ENCODE results near the gene REM1. TPM values are rescaled to one million over a fixed set of nuclear protein-coding genes. Genes with fewer than 3 reads are reported as not detected.

The REM1 gene
- total RNA-seq, 1 experiment from 2014 or later, result not detected

DNA sequence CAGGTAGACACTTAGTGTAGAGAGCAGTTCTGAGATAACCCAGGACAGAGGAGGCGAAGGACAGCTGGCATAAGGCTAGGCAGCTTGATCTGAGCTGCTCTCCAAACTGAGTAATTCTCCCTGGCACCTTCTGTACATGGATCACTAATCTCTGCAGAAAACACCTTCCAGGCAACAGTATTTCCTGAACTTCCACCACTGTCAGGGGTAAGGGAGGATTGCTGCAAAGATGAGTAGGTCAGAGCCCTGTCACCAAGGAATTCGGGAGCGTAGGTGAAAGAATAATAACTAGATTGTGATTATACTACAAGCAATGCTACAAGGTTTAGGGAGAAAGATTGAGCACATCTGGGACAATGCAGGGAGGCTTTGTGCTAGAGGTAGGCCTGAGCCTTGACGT, 41.1 kb downstream of the REM1 start:
- H3K9me3 ChIP-seq (ENCODE audit: control insufficient read depth, low read depth, low read length), result no peaks in the 10 kb centered on the region
- H2BK120ac ChIP-seq (ENCODE audit: low read depth, low read length, poor library complexity, severe bottlenecking), result no peak overlapping the region
- no peak overlapping the region for H2AK5ac ChIP-seq (ENCODE audit: insufficient read length, low read length)
- no peak overlapping the region for H3K4me3 Mint-ChIP-seq
- peaks cover 3% of the 10 kb centered on the region; the same call in 1 of the 2 replicates for H3K27me3 Mint-ChIP-seq (ENCODE audit: low read depth)
- H4K91ac ChIP-seq (ENCODE audit: insufficient read length, low read depth, low read length), result no peak overlapping the region
- no peak overlapping the region for H4K8ac ChIP-seq (replicated peaks; ENCODE audit: insufficient read length, low read depth, low read length)
- peaks cover 6% of the 10 kb centered on the region for H3K79me1 ChIP-seq (ENCODE audit: insufficient read depth, low read depth, low read length, poor library complexity, severe bottlenecking)
- no peak overlapping the region for H2BK20ac ChIP-seq (ENCODE audit: low read depth, low read length, poor library complexity, severe bottlenecking)
- no peak overlapping the region for H2BK5ac ChIP-seq (ENCODE audit: insufficient read length, low read length)
- no peak overlapping the region for H3K23ac ChIP-seq (ENCODE audit: insufficient read length, low read depth, low read length)
- no peak overlapping the region for H3K14ac ChIP-seq (ENCODE audit: insufficient read depth, low read length)
- no peak overlapping the region for H3K27ac Mint-ChIP-seq
- peaks cover 0 to 19% (median 8%) of the 10 kb centered on the region in 3 experiments; a peak in 6 of 7 replicates for H3K36me3 Mint-ChIP-seq (ENCODE audit: insufficient read depth in 1 of 3, low read depth in 3 of 3)
- peak overlapping the region; percentile 95 for H3K4me2 ChIP-seq (ENCODE audit: insufficient read depth, insufficient read length, low read length)
- no peak overlapping the region for H3T11ph ChIP-seq (ENCODE audit: low read length)
- no peaks in the 10 kb centered on the region for H3K27me3 ChIP-seq (ENCODE audit: insufficient read depth, low read length)
- peaks cover 2% of the 10 kb centered on the region for H4K20me1 ChIP-seq (ENCODE audit: control insufficient read depth, insufficient read depth, insufficient read length)
- no peaks in the 10 kb centered on the region; the same call in 1 of the 2 replicates for H3K4me1 ChIP-seq (ENCODE audit: insufficient read depth, low read length)
- H3K4ac ChIP-seq (ENCODE audit: low read depth, low read length), result no peak overlapping the region
- H2BK15ac ChIP-seq (ENCODE audit: low read depth, low read length), result no peak overlapping the region
- no peak overlapping the region for H3K18ac ChIP-seq (ENCODE audit: insufficient read length, low read depth, low read length)
- no peak overlapping the region for H4K5ac ChIP-seq (ENCODE audit: insufficient read length, low read depth, low read length)
- H3K79me2 ChIP-seq (ENCODE audit: insufficient read depth, low read length), result peaks cover 3% of the 10 kb centered on the region; the same call in 1 of the 2 replicates
- H2BK12ac ChIP-seq (ENCODE audit: insufficient read length, low read depth, low read length), result no peak overlapping the region
- no peak overlapping the region for H3K27ac ChIP-seq (ENCODE audit: insufficient read length, low read depth, low read length)
- no peak overlapping the region for H2AFZ ChIP-seq (ENCODE audit: low read length)
- no peak for DNase-seq
- H3K56ac ChIP-seq (ENCODE audit: insufficient read length, low read depth, low read length), result no peak overlapping the region
- no CpG with 5 or more reads among the region's 4 CpGs for WGBS (ENCODE audit: extremely low coverage, insufficient read length, low lambda C conversion rate)
- H3K9ac ChIP-seq (ENCODE audit: extremely low read depth, insufficient read length, low read length), result no peak overlapping the region
- TF ChIP-seq, protein P1, sequence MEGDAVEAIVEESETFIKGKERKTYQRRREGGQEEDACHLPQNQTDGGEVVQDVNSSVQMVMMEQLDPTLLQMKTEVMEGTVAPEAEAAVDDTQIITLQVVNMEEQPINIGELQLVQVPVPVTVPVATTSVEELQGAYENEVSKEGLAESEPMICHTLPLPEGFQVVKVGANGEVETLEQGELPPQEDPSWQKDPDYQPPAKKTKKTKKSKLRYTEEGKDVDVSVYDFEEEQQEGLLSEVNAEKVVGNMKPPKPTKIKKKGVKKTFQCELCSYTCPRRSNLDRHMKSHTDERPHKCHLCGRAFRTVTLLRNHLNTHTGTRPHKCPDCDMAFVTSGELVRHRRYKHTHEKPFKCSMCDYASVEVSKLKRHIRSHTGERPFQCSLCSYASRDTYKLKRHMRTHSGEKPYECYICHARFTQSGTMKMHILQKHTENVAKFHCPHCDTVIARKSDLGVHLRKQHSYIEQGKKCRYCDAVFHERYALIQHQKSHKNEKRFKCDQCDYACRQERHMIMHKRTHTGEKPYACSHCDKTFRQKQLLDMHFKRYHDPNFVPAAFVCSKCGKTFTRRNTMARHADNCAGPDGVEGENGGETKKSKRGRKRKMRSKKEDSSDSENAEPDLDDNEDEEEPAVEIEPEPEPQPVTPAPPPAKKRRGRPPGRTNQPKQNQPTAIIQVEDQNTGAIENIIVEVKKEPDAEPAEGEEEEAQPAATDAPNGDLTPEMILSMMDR (conservative IDR thresholded peaks at IDR 0.05), result no peak
- H3K23me2 ChIP-seq (ENCODE audit: insufficient read length, low read depth, low read length, poor library complexity, severe bottlenecking), result peaks cover 4% of the 10 kb centered on the region
- H3K4me1 Mint-ChIP-seq, result peaks cover 0 to 3% of the 10 kb centered on the region in 2 experiments; a peak in 1 of 4 replicates
- H3K9me3 Mint-ChIP-seq, result peaks cover 0 to 3% of the 10 kb centered on the region in 2 experiments; a peak in 2 of 5 replicates
